HepG2 (cell line): ENCODE results near the gene GGA3. TPM values are rescaled to one million over a fixed set of nuclear protein-coding genes. Genes with fewer than 3 reads are reported as not detected.

Experiments
- DPF2 ChIP-seq: sonication (generic); formaldehyde crosslinking; IDR thresholded peaks from 2 replicates; pipeline ENCODE4 v1.4.0; 2020; ENCODE audit warnings: mild to moderate bottlenecking, low read depth, missing genetic modification reagents, borderline replicate concordance
- KLF9 ChIP-seq: IDR thresholded peaks from 2 replicates; pipeline ENCODE4 v1.6.1; 2016; ENCODE audit warnings: low read depth
- LCORL ChIP-seq, 2 experiments: fragments of 450-650 bp in 1 of 2; sonication (generic) in 1 of 2; formaldehyde crosslinking in 1 of 2; IDR thresholded peaks; 2 replicates each; pipeline versions ENCODE4 v1.5.0 to v1.6.1; 2017 to 2020; ENCODE audit warnings: antibody characterized with exemption in 1 of 2, missing genetic modification reagents in 1 of 2
- NFE2 ChIP-seq: sonication (generic); formaldehyde crosslinking; IDR thresholded peaks from 2 replicates; pipeline ENCODE4 v1.4.0; 2020; ENCODE audit warnings: missing genetic modification reagents
- NR2F6 ChIP-seq, 2 experiments: IDR thresholded peaks; 2 replicates each; pipeline ENCODE4 v1.6.1; 2016; ENCODE audit warnings: antibody characterized with exemption in 1 of 2, mild to moderate bottlenecking in 1 of 2
- PHF20 ChIP-seq: sonication (generic); formaldehyde crosslinking; IDR thresholded peaks from 2 replicates; pipeline ENCODE4 v1.5.0; 2020; ENCODE audit warnings: mild to moderate bottlenecking, missing genetic modification reagents
- SAFB2 ChIP-seq: sonication (generic); formaldehyde crosslinking; IDR thresholded peaks from 2 replicates; pipeline ENCODE4 v1.5.1; 2020; ENCODE audit warnings: missing genetic modification reagents, low read depth, mild to moderate bottlenecking, borderline replicate concordance
- SALL1 ChIP-seq: sonication (generic); formaldehyde crosslinking; IDR thresholded peaks from 2 replicates; pipeline ENCODE4 v1.8.0; 2022; ENCODE audit warnings: mild to moderate bottlenecking, missing genetic modification reagents
- ZMAT3 ChIP-seq: sonication (generic); formaldehyde crosslinking; conservative IDR thresholded peaks from 2 replicates; pipeline ENCODE4 v1.7.0; 2021; ENCODE audit warnings: missing genetic modification reagents
- ZNF224 ChIP-seq: sonication (generic); formaldehyde crosslinking; IDR thresholded peaks from 2 replicates; pipeline ENCODE4 v1.5.0; 2020; ENCODE audit warnings: mild to moderate bottlenecking, missing genetic modification reagents
- ZNF781 ChIP-seq: sonication (generic); formaldehyde crosslinking; IDR thresholded peaks from 2 replicates; pipeline ENCODE4 v1.5.1; 2020; ENCODE audit warnings: borderline replicate concordance, mild to moderate bottlenecking, missing genetic modification reagents; ENCODE audit errors: not compliant biosample characterization
- ZZZ3 ChIP-seq: sonication (generic); formaldehyde crosslinking; IDR thresholded peaks from 2 replicates; pipeline ENCODE4 v1.4.0; 2020; ENCODE audit warnings: missing genetic modification reagents, mild to moderate bottlenecking, borderline replicate concordance
- polyA plus RNA-seq, 8 experiments: library from polyadenylated mRNA; depleted of rRNA in 3 of 8; stranded (reverse) in 7 of 8; unstranded in 1 of 8; fragments of >200 nt; fragmentation: Illumina TruSeq in 4 of 8; extraction: Trizol in 4 of 8; gene quantifications; 2 replicates each; pipeline versions ENCODE4 v1.2.1 to v1.2.3, GENCODE V29; 2011 to 2016; ENCODE audit warnings: low read depth in 4 of 8, missing spikeins in 1 of 8, mixed read lengths in 1 of 8; ENCODE audit not compliant: insufficient read depth in 1 of 8
- total RNA-seq, 5 experiments: library from RNA; depleted of rRNA; stranded (reverse); fragments of >200 nt; fragmentation: Illumina TruSeq; extraction: Trizol; gene quantifications; 2 replicates each; pipeline ENCODE4 v1.2.3, GENCODE V29; 2016; ENCODE audit warnings: low read depth in 1 of 5
- TF ChIP-seq, protein P1 (sequence below): sonication (generic); formaldehyde crosslinking; IDR thresholded peaks from 2 replicates; pipeline ENCODE4 v1.8.0; 2022; ENCODE audit warnings: missing genetic modification reagents, mild to moderate bottlenecking, inconsistent platforms, borderline replicate concordance

GGA3 gene
- total and polyA plus RNA-seq, 2 of the 13 experiments (the other 11 are each of a cell fraction or from before 2014, with no cell fraction given) = 28.4 to 43.7 TPM

DNA sequence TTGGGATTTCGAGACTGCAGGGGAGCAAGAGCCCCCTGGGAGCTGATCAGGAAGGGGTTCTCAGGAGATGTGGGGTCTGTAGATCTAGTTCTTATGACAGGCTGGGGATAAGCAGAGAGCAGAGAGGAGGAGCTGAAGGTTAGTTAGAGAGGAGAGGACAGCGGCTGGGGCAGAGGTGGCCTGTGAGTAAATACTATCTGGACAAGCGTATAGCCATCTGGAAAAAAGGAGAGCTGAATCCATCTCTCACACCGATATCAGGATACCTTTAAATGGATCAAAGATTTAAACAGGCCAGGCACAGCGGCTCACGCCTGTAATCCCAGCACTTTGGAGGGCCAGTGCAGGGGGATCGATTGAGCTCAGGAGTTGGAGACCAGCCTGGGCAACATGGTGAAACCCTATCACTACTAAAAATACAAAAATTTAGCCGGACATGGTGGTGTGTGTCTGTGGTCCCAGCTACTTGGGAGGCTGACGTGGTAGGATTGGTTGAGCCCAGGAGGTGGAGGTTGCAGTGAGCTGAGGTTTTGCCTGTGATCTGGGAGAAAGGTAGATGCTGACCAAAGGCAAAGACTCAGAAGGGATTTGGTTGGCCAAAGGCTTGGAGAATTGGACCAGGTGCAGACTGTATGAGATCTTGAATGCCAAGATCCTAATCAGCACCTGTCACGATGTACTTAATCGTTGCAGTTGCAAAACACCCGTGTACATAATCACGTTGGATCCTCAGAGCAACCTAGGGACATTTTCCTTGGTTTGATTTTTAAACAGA, 46.7 kb upstream of the GGA3 start (continued):
- TF ChIP-seq SALL1 (peak; percentile 26; the same call in 1 of the 2 replicates), PHF20 (CRISPR knock-in tag) (peak; percentile 4; the same call in 1 of the 2 replicates), KLF9 (CRISPR knock-in tag) (no peak), ZNF224 (CRISPR knock-in tag) (0 out of 2 replicates have a peak, but pooled peaks have one; percentile 75), ZMAT3 (CRISPR knock-in tag) (peak; percentile 56), NFE2 (CRISPR knock-in tag) (no peak), LCORL (IDR thresholded peaks at IDR 0.05) (no peak), LCORL (CRISPR knock-in tag; IDR thresholded peaks at IDR 0.05) (0 out of 2 replicates have a peak, but pooled peaks have one; percentile 7), DPF2 (no peak), ZNF781 (CRISPR knock-in tag) (no peak), NR2F6 (IDR thresholded peaks at IDR 0.05) (no peak), NR2F6 (CRISPR knock-in tag; IDR thresholded peaks at IDR 0.05) (no peak), ZZZ3 (no peak), SAFB2 (0 out of 2 replicates have a peak, but pooled peaks have one; percentile 2)
- TF ChIP-seq, protein P1, sequence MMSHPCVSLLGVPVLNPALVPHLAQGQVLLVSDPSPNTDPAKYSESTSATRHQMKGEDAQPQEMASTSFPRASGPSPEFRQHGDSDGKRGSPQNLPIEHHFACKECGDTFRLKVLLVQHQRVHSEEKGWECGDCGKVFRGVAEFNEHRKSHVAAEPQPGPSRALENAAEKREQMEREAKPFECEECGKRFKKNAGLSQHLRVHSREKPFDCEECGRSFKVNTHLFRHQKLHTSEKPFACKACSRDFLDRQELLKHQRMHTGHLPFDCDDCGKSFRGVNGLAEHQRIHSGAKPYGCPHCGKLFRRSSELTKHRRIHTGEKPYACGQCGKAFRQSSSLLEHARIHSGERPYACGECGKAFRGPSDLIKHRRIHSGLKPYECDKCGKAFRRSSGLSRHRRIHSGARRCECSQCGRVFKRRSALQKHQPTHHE (CRISPR knock-in tag) = 0 out of 2 replicates have a peak, but pooled peaks have one; percentile 5
